CD4-positive, alpha-beta T cell treated with Interleukin-17A for 4 hours (primary cell): ENCODE measurements around the gene TSPAN33.
"Not testable (repeated sequence)": the region's sequence is repeated elsewhere in the genome, so short reads cannot be mapped to it uniquely, and the experiment has no call there.

Experiments
- DNase-seq: peaks from one replicate; pipeline ENCODE4 v3.0.0-alpha.2; 2020; ENCODE audit warnings: mixed read lengths

TSPAN33 gene, protein sequence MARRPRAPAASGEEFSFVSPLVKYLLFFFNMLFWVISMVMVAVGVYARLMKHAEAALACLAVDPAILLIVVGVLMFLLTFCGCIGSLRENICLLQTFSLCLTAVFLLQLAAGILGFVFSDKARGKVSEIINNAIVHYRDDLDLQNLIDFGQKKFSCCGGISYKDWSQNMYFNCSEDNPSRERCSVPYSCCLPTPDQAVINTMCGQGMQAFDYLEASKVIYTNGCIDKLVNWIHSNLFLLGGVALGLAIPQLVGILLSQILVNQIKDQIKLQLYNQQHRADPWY

GRCh38 chr7:129144095-129144833 is at the start of gene TSPAN33:
Gene TSPAN33, plus strand, starts transcription at chr7:129144707. Its CDS starts 274 bp downstream, at chr7:129144981.
- DNase-seq, result peak; percentile 67

DNA sequence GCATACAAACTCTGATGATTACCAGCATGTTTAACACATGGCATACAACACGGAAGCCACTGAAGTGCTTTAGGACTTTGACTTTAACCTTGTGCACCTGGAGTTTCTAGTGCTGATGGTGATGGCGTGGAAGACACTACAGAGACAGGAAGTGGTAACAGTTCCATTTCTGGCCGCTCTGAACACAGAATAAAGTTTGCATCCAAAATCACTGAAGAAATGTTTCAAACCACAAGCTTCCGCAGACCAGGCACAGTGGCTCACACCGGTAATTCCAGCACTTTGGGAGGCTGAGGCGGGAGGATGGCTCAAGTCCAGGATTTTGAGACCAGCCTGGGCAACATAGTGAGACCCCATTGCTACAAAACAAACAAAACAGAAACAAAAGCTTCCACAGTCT is 49.2 kb upstream of the TSPAN33 start:
- peak; percentile 35 for DNase-seq

DNA sequence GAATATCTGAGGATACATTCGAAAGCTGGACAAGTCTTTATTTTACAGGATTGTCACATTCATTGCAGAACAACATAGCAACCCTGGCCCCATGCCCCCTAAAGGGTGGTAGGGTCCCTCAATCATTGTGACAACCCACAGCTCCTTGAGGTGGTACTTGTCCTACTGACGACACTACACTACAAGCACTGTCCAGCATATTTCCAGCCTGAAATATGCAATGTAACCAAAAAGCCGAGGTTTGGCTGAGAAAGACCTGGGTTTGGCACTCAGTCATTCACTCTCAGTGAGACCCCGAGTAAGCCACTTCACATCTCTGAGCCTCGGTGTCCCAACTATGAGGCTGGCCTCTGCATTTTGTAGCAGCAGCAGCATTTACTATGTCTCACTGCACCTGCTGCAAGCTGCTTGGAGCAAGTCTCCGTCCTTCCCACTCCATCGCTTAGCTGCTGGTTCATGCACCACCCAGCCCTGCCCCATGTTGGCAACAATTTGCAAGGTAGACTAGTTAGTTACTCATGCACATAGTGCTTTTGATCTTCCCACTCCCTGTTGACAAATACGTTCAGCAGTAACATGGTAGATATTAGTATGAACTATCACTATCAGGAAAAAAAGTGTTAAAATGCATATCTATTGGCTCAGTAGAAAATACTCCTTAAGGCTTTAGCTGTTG is 46.0 kb upstream of the TSPAN33 start:
- DNase-seq, result no peak

DNA sequence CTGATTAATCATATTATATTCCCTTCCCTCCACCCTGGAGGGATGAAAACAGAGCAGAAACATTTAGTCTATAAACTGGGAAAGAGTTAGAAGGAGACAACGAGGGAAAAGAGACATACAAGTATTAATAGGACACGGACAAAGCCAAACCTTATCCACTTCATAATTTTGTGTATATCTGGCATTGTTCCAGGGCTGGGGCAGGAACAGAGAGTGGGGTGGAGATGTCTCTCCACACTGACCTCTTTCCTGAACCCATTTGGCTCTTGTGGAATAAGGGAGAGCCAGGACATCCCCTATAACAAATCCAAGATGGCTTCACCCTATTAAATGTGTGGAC is 43.7 kb upstream of the TSPAN33 start:
- no peak for DNase-seq

DNA sequence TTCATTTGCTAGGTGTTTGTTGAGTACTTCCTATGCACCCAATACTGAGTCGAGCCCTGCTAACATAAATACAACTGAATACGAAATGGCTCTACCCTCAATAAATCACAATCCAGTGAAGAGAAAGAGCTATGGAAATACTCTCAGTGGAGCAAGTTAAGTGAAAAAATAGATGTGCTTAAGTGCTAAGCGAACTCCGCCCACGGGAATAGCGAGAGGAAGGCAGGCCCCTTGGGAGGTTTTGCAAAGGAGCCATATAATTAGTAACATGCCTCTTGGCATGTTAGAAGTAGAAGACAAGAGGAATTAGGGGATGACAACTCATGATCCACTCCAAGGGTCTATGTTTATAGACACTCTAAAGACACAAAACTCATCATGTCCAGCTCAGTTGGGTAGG is 42.8 kb upstream of the TSPAN33 start:
- no peak for DNase-seq

- no peak for DNase-seq
Observed at GRCh38 chr7:129103561-129104324, 40.8 kb upstream of the TSPAN33 start.

DNA sequence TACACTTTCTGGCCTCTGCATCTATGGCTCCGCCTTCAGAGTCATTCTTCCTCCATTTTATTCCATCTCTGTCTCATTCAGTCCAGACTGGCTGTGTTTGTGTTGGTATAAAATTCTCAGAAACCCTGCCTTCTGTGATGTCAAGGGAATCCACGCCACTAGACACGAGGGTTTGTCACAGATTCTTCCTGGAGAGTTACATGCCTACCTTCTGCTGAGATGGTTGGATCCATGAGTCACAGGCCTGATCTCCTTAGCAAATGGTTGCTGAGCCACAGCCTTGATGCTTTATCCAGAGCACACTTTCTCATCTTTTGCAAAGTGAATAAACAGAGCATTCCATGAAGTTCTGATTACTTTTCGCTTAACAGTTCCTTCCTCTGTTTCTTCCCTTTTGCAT is 35.9 kb upstream of the TSPAN33 start:
- no peak for DNase-seq

DNA sequence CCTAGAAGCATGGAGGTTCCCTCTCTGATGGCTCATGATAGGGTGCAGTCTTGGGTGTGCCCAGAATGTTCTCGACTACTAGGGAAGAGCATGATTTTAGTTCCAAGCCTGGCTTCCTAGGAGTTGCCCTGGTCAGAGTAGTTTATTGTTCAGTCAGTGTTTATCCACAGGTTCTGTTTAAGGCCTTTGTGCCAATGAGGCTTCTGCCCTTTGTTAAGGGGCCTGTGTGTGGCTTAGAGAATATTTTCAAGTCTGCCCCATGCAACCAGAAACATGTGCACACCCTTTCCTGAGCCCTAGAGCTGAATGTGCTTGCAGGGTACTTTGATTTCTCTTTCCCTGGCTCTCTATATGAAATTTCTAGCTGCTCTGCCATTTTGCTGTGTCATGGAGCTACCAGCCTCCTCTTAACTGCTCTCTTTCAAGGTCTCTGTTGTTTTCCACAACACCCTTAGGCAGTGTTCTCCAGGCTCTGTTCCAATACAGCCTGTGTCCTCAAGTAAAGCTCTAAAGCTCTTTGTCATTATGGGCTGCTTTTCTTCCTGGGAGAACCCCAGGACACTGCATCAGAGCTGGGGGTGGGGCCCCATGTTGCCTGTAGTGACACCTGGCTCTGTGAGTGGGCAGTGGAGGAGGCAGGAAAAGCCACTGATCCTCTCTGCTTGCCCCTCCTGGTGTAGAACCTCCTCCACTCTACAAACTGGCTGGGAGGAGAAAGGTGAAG is 34.1 kb upstream of the TSPAN33 start:
- DNase-seq, result no peak

DNA sequence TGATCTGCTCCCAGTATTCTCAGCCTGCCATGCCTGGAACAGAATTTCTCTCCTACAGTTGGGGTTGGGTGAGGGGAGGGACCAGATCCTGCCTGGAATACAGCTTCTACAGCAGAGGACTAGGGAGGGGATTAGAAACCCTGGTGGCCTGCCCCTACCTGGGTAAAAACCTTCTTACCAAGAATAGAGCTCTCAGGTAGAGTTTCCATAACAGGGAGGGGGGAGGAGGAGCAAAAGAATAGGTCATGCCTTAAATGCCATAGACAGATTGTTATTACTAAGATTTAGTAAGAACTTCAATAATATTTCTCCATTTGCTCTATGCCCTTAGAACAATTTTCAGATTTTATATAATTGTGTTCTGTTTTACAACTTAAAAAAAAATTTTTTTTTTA is 33.5 kb upstream of the TSPAN33 start:
- no peak for DNase-seq

DNA sequence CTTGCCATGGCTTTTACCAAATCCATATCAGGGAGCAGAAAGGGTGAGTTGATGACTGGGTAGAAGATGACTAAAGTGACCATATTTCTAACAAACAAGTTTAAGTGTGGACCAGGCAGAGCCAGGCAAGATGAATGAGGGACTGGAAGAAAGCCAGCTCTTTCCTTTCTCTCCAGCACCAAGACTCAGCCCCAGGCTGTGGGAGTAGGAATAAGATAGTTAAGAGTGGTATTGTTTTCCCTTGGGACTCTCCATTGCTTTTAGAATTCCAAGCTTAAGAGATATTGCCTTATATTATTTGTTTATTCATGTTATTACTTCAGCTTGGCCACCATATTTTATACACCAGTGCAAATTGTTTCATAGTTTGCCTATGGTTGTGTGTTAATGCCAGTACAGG is 28.8 kb upstream of the TSPAN33 start:
- DNase-seq, result no peak

DNA sequence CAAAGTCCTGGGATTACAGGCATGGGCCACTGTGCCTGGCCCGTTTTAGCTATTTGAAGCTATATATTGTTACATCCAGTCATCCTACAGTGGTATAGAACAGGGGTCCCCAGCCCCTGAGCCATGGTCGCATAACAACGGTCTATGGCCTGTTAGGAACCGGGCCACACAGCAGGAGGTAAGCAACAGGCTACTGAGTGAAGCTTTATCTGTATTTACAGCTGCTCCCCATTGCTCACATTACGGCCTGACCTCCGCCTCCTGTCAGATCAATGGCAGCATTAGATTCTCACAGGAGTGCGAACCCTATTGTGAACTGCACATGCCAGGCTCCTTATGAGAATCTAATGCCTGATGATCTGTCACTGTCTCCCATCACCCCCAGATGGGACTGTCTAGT is 26.3 kb upstream of the TSPAN33 start:
- no peak for DNase-seq

DNA sequence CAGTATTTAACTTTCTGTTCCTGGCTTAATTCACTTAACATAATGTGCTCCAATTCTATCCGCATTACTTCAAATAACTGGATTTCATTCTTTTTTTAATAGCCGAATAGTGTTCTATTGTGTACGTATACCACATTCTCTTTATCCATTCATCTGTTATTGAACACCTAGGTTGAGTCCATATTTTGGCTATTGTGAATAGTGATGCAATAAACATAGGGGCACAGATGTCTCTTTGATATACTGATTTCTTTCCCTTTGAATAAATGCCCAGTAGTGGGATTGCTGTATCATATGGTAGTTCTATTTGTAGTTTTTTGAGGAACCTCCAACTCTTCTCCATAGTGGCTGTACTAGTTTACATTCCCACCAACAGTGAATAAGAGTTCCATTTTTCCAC is 25.5 kb upstream of the TSPAN33 start:
- DNase-seq, result no peak

GRCh38 chr7:129121501-129122077 is 22.9 kb upstream of the TSPAN33 start:
- DNase-seq, result not testable (repeated sequence)

GRCh38 chr7:129122078-129122750 is 22.3 kb upstream of the TSPAN33 start:
- DNase-seq, result no peak

- no peak for DNase-seq
Observed at GRCh38 chr7:129122751-129123509, 21.6 kb upstream of the TSPAN33 start.

GRCh38 chr7:129123510-129123857 is 21.0 kb upstream of the TSPAN33 start:
- no peak for DNase-seq

- no peak for DNase-seq
Observed at GRCh38 chr7:129126314-129126713, 18.2 kb upstream of the TSPAN33 start.

- no peak for DNase-seq
Observed at GRCh38 chr7:129127154-129127553, 17.4 kb upstream of the TSPAN33 start.

DNA sequence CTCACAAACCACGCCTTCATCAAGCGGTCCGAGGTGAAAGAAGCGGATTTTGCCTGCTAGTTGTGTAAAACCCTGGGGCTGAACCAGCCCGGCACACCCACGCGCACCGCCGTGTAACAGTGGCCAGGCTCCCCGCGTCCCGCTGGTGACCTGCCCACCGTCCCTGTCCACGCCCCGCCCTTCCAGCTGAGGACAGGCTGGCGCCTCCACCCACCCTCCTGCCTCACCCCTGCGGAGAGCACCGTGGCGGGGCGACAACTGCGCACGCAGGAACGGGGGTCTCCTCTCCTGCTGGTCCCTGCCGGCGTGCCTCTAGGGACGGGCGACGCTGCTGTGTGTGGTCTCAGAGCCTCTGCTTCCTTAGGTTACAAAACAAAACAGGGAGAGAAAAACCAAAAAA is 16.9 kb upstream of the TSPAN33 start:
- DNase-seq, result no peak

GRCh38 chr7:129134356-129134987 is 10.0 kb upstream of the TSPAN33 start:
- no peak for DNase-seq
